ENCODE results near the gene BHMT2. TPM values are rescaled to one million over a fixed set of nuclear protein-coding genes. Genes with fewer than 3 reads are reported as not detected.

BHMT2 gene
- total RNA-seq, result 10 to 100 TPM; 24.5 to 36.3 TPM
- long read RNA-seq, donor 1, transcript BHMT2-201 (8 exons, 2,050 nt), result major isoform, 19 of 26 reads
- long read RNA-seq, donor 1, partial matches to known transcripts, result 2 of 26 reads
- long read RNA-seq, donor 1, other reads (novel, unspliced or antisense), result 5 of 26 reads
- long read RNA-seq, donor 2, transcript BHMT2-201 (8 exons, 2,050 nt), result major isoform, 58 of 76 reads
- long read RNA-seq, donor 2, partial matches to known transcripts, result 6 of 76 reads
- long read RNA-seq, donor 2, other reads (novel, unspliced or antisense), result 11 of 76 reads

GRCh38 chr5:79069488-79070349 lies at the start of gene BHMT2, which contains the start of gene DMGDH:
BHMT2 (plus strand) TSS chr5:79069767; CDS start chr5:79069783, 16 bp downstream.
DMGDH (minus strand) TSS chr5:79069674; CDS start chr5:79069620, 54 bp downstream.
- intact Hi-C loops (cut with DNase I), result no loop called here

GRCh38 chr5:79020861-79021561 lies 48.6 kb upstream of the BHMT2 start:
- peak; percentile 83 for DNase-seq (ENCODE audit: low spot score)
- intact Hi-C loops (cut with DNase I), result loop anchor here in 1 of 2 donors (10.0 kb wide), 1 partner anchor 444 kb away; no protein-coding TSS in a partner anchor

More at GRCh38 chr5:79069488-79070349, at the start of gene BHMT2, which contains the start of gene DMGDH:
- peak; percentile 82 for DNase-seq (ENCODE audit: low spot score)

GRCh38 chr5:79021753-79022152 lies 47.8 kb upstream of the BHMT2 start:
- intact Hi-C loops (cut with DNase I), result loop anchor here in 1 of 2 donors (10.0 kb wide), 1 partner anchor 443 kb away; no protein-coding TSS in a partner anchor
- no peak for DNase-seq (ENCODE audit: low spot score)

GRCh38 chr5:79022771-79023170 lies 46.8 kb upstream of the BHMT2 start:
- intact Hi-C loops (cut with DNase I), result loop anchor here in 1 of 2 donors (10.0 kb wide), 1 partner anchor 442 kb away; no protein-coding TSS in a partner anchor
- DNase-seq (ENCODE audit: low spot score), result no peak

- intact Hi-C loops (cut with DNase I), result loop anchor here in 1 of 2 donors (10.0 kb wide), 1 partner anchor 441 kb away; no protein-coding TSS in a partner anchor
- no peak for DNase-seq (ENCODE audit: low spot score)
These were observed 46.2 kb upstream of the BHMT2 start for GRCh38 chr5:79023348-79023747.

GRCh38 chr5:79023947-79024346 lies 45.6 kb upstream of the BHMT2 start:
- intact Hi-C loops (cut with DNase I), result loop anchor here in 1 of 2 donors (10.0 kb wide), 1 partner anchor 441 kb away; no protein-coding TSS in a partner anchor
- no peak for DNase-seq (ENCODE audit: low spot score)

GRCh38 chr5:79025054-79025472 lies 44.5 kb upstream of the BHMT2 start:
- intact Hi-C loops (cut with DNase I), result loop anchor here (5.0 to 10.0 kb wide), 3 partner anchors 102 to 440 kb away; no protein-coding TSS in a partner anchor
- DNase-seq (ENCODE audit: low spot score), result peak; percentile 86

GRCh38 chr5:79030663-79031484 lies 38.7 kb upstream of the BHMT2 start:
- no peak for DNase-seq (ENCODE audit: low spot score)
- intact Hi-C loops (cut with DNase I), result loop anchor here in 1 of 2 donors (2.0 kb wide), 1 partner anchor 28 kb away; no protein-coding TSS in a partner anchor

GRCh38 chr5:79031485-79031867 lies 38.1 kb upstream of the BHMT2 start:
- intact Hi-C loops (cut with DNase I), result loop anchor here in 1 of 2 donors (2.0 kb wide), 1 partner anchor 27 kb away; no protein-coding TSS in a partner anchor
- DNase-seq (ENCODE audit: low spot score), result no peak

GRCh38 chr5:79032031-79032695 lies 37.4 kb upstream of the BHMT2 start:
- no peak for DNase-seq (ENCODE audit: low spot score)
- intact Hi-C loops (cut with DNase I), result no loop called here

GRCh38 chr5:79032782-79033181 lies 36.8 kb upstream of the BHMT2 start:
- intact Hi-C loops (cut with DNase I), result no loop called here
- DNase-seq (ENCODE audit: low spot score), result no peak

- DNase-seq (ENCODE audit: low spot score), result no peak
These were observed 34.3 kb upstream of the BHMT2 start for GRCh38 chr5:79035237-79035636.

GRCh38 chr5:79036769-79037168 lies 32.8 kb upstream of the BHMT2 start:
- intact Hi-C loops (cut with DNase I), result no loop called here
- no peak for DNase-seq (ENCODE audit: low spot score)

More at GRCh38 chr5:79035237-79035636, 34.3 kb upstream of the BHMT2 start:
- intact Hi-C loops (cut with DNase I), result no loop called here

- no peak for DNase-seq (ENCODE audit: low spot score)
- intact Hi-C loops (cut with DNase I), result no loop called here
These were observed 27.4 kb upstream of the BHMT2 start for GRCh38 chr5:79042188-79042587.

GRCh38 chr5:79047199-79047598 lies 22.4 kb upstream of the BHMT2 start:
- intact Hi-C loops (cut with DNase I), result no loop called here
- DNase-seq (ENCODE audit: low spot score), result no peak

GRCh38 chr5:79048437-79048836 lies 21.1 kb upstream of the BHMT2 start:
- DNase-seq (ENCODE audit: low spot score), result no peak
- intact Hi-C loops (cut with DNase I), result no loop called here

GRCh38 chr5:79050498-79050897 lies 19.1 kb upstream of the BHMT2 start:
- no peak for DNase-seq (ENCODE audit: low spot score)
- intact Hi-C loops (cut with DNase I), result no loop called here

- DNase-seq (ENCODE audit: low spot score), result no peak
- intact Hi-C loops (cut with DNase I), result no loop called here
These were observed 16.2 kb upstream of the BHMT2 start for GRCh38 chr5:79053321-79053720.
